Kidney (tissue), 14 donors: ENCODE results near the gene MAPT. TPM values are rescaled to one million over a fixed set of nuclear protein-coding genes. Genes with fewer than 3 reads are reported as not detected.

ENCODE experiments used
- DNase-seq, 5 donors: peaks; one replicate each; pipeline ENCODE4 v3.0.0-alpha.2; 2013 to 2020
- FAIRE-seq: peaks from 2 replicates; lab custom pipeline; 2012; peaks lifted over from hg19 to GRCh38; lab: Jason Lieb, UNC
- H3K27ac ChIP-seq, 2 donors: one replicate each; pipeline ENCODE4 v1.7.0; 2013; ENCODE audit warnings: low read depth in 2 of 2, low read length in 2 of 2, inconsistent platforms in 1 of 2
- H3K27me3 ChIP-seq: one replicate; pipeline ENCODE4 v1.7.1; 2013; ENCODE audit warnings: low read length, inconsistent platforms; ENCODE audit not compliant: control insufficient read depth, insufficient read depth
- H3K36me3 ChIP-seq, 3 donors: one replicate each; pipeline versions ENCODE4 v1.7.0 to v1.7.1; 2013; ENCODE audit warnings: low read length in 3 of 3, control low read depth in 1 of 3, inconsistent platforms in 1 of 3; ENCODE audit not compliant: insufficient read depth in 3 of 3, control insufficient read depth in 2 of 3
- H3K4me1 ChIP-seq, 3 donors: one replicate each; pipeline versions ENCODE4 v1.7.0 to v1.7.1; 2013; ENCODE audit warnings: low read length in 3 of 3, inconsistent platforms in 1 of 3, low read depth in 1 of 3; ENCODE audit not compliant: control insufficient read depth in 2 of 3, insufficient read depth in 2 of 3
- H3K4me3 ChIP-seq, 3 donors: one replicate each; pipeline versions ENCODE4 v1.7.0 to v1.8.1; 2013; ENCODE audit warnings: low read length in 3 of 3, control low read depth in 1 of 3, inconsistent platforms in 1 of 3
- H3K9ac ChIP-seq, 3 donors: one replicate each; pipeline versions ENCODE4 v1.7.0 to v1.7.1; 2013; ENCODE audit warnings: low read length in 3 of 3, control low read depth in 1 of 3, inconsistent platforms in 1 of 3
- H3K9me3 ChIP-seq, 3 donors: one replicate each; pipeline versions ENCODE4 v1.7.0 to v1.7.1; 2013; ENCODE audit warnings: low read length in 3 of 3, control low read depth in 1 of 3, inconsistent platforms in 1 of 3; ENCODE audit not compliant: control insufficient read depth in 2 of 3, insufficient read depth in 1 of 3
- CTCF ChIP-seq: IDR thresholded peaks from 3 replicates; pipeline ENCODE4 v1.5.1; 2012; ENCODE audit warnings: mild to moderate bottlenecking, moderate library complexity, borderline replicate concordance; ENCODE audit not compliant: insufficient read depth; ENCODE audit errors: extremely low read depth
- intact Hi-C: fragments of 100-400 bp; cut with DNase I; formaldehyde crosslinking; loops from one replicate; pipeline ENCODE4 v1.11.1; 2022
- polyA plus RNA-seq: library from polyadenylated mRNA; stranded (reverse); fragments of 350-450 nt; fragmentation: Illumina TruSeq; extraction: RNeasy Lipid Tissue Mini Kit (QIAGEN cat#74804); gene quantifications from one replicate; pipeline ENCODE4 v1.2.3, GENCODE V29; 2014; ENCODE audit warnings: low read depth, low replicate concordance; ENCODE audit not compliant: insufficient read depth
- total RNA-seq: library from RNA; stranded (reverse); fragmentation: NEBNext Ultra II Directional; extraction: Animal tissue kit (Norgen Biotek cat#: 25700); gene quantifications from one replicate; pipeline ENCODE4 v1.2.1, GENCODE V29; 2021
- donor health status: control.
- donor health status: control.
- donor health status: control.
- donor health status: control.
- donor health status: control.
- donor health status: DM: yes; HTN: yes; CAD: no.
- donor health status: Normal renal cell carcinoma (clear cell type).

The MAPT gene
- total and polyA plus RNA-seq, 2 donors from 2014 or later: 2.9 to 15.4 TPM

DNA sequence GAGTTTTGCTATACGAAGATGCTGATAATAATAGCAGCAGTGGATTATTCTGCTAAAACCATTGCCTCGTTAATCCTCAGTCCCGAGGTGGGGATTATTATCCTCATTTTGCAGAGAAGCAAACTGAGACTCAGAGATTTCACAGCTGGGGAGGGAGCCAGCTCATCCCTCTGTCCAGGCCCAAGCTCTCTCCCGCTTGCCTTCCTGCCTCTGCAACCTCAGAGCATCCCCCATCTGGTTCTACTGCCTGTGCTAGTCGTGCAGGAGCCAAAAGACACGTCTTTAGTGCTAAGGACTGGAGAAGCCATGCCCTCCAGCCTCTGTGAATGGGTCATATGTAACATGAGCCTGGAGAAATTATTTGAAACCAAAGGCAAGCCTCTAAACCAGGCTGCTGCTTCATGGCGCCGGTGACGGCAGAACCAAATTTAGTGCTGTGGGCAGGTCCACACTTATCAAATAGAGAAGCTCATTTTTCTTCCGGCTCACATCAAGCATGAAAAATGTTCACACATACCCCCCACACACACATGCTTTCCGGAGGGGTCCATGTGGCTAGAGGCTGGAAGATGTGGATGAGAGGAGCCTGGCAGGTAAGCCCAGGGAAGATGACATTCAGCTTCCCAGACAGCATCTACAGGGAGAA lies 13.5 kb downstream of the MAPT start:
- no peaks in the 10 kb centered on the region for H3K27me3 ChIP-seq
- FAIRE-seq: no peak
- peaks cover 0 to 8% (median 0%) of the 10 kb centered on the region in 3 donors for H3K9me3 ChIP-seq
- H3K9ac ChIP-seq: no peak overlapping the region
- no peak overlapping the region for H3K27ac ChIP-seq
- intact Hi-C loops: no loop called here
- no peaks in the 10 kb centered on the region for H3K36me3 ChIP-seq
- peaks cover 0 to 4% (median 0%) of the 10 kb centered on the region in 3 donors for H3K4me1 ChIP-seq
- H3K4me3 ChIP-seq: no peak overlapping the region
- no peak for TF ChIP-seq CTCF
- DNase-seq: peak in 4 of 5 donors; percentile 61 to 71 (median 68)

DNA sequence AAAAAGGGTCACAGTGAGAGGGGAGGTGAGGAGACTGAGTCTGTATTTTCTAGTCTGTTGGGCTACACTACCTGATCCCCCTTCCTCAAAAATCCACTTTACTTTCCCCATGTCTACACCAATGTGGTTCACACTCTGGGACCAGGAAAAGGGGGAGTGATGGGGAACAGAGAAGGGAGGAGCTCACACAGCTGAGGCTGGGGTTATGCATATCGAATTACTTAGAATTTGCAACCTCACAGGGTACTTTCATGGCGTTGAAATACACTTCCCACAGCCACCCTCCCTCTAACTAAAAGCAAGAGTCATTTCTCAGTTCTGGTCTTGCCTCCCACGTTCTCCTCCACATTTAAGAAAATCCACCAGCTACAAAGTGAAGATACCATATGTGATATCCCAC lies 14.1 kb downstream of the MAPT start:
- H3K4me3 ChIP-seq: no peak overlapping the region
- no peaks in the 10 kb centered on the region for H3K27me3 ChIP-seq
- TF ChIP-seq CTCF: no peak
- no peaks in the 10 kb centered on the region for H3K36me3 ChIP-seq
- H3K4me1 ChIP-seq: no peaks in the 10 kb centered on the region
- no peak overlapping the region for H3K9ac ChIP-seq
- DNase-seq: peak in 2 of 5 donors; percentile 34 to 52
- peaks cover 0 to 8% (median 0%) of the 10 kb centered on the region in 3 donors for H3K9me3 ChIP-seq
- FAIRE-seq: no peak
- no peak overlapping the region for H3K27ac ChIP-seq
- intact Hi-C loops: no loop called here

DNA sequence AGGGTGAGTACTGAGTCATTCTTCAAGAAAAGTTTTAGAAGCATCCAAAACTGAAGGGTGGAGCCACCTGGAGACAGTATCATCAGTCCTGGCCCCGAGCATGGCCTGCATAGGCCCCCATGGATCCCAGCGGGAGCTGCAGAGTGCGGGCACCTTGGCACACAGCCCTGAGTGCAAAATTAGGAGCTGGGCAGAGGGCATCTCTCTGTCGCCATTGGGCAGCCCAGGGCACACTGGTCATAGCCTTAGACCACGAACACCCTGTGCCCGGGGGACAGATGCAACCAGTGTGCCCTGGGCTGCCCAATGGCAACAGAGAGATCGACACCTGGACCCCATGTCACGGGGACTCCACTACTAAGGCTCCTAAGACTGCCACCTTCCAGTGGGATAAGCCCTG lies 14.6 kb downstream of the MAPT start:
- TF ChIP-seq CTCF: no peak
- Histone ChIP-seq H3K4me1 (no peaks in the 10 kb centered on the region), H3K27me3 (no peaks in the 10 kb centered on the region), H3K36me3 (no peaks in the 10 kb centered on the region), H3K9me3 (peaks cover 0 to 8% (median 0%) of the 10 kb centered on the region in 3 donors), H3K9ac (no peak overlapping the region), H3K27ac (no peak overlapping the region), H3K4me3 (no peak overlapping the region)
- DNase-seq (no peak), FAIRE-seq (no peak)
- intact Hi-C loops: no loop called here
